Daoy (cell line): ENCODE measurements around the gene MRPL10. TPM values are rescaled to one million over a fixed set of nuclear protein-coding genes. Genes with fewer than 3 reads are reported as not detected.
A peak's percentile ranks its signal among the peaks of the same experiment; 100 is the strongest.
"Not testable (repeated sequence)": the region's sequence is repeated elsewhere in the genome, so short reads cannot be mapped to it uniquely, and the experiment has no call there.

ENCODE experiments used
- DNase-seq: peaks from one replicate; pipeline ENCODE4 v3.0.0-alpha.2; 2015; ENCODE audit warnings: low read depth
- total RNA-seq: library from RNA; depleted of rRNA; stranded (reverse); fragments of >200 nt; shearing (Covaris generic); gene quantifications from 2 replicates; pipeline ENCODE4 v1.2.3, GENCODE V29; 2014; rRNA removed

MRPL10 gene
- total RNA-seq, 1 experiment from 2014 or later = 26.3 TPM

DNA sequence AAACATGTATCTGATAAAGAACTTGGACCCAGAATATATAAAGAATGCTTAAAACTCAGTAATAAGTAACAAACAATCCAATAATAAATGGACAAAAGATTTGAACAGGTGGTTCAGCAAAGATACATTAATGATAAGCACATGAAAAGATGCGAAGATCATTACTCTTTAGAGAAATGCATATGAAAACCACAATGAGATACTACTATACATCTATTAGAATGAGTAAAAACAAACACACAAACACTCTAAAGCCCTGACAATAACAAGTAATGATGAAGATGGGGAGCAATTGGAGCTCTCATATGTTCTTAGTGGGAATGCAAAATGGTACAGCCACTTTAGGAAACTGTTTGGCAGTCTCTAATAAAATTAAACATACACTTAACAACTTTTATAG is 38.9 kb downstream of the MRPL10 start:
- no peak for DNase-seq

DNA sequence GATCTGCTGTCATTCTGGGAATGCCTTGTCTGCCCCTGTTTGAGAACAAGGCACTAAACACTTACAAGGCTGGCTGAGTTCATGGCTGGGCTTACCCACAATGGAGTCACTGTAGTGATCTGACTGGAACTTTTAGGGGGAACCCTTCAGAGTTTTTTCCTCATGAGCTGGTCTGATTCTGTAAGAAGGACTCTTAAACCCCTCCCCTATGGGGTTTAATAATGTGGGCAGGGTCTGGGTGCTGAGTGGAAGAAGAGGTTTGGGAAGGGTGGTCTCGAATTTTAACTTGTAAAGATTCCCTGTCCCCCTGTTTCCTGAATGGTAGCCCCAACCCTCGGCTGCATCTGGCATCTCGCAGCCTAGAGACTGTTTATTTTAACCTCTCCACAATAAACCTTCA is 40.3 kb downstream of the MRPL10 start:
- no peak for DNase-seq

DNA sequence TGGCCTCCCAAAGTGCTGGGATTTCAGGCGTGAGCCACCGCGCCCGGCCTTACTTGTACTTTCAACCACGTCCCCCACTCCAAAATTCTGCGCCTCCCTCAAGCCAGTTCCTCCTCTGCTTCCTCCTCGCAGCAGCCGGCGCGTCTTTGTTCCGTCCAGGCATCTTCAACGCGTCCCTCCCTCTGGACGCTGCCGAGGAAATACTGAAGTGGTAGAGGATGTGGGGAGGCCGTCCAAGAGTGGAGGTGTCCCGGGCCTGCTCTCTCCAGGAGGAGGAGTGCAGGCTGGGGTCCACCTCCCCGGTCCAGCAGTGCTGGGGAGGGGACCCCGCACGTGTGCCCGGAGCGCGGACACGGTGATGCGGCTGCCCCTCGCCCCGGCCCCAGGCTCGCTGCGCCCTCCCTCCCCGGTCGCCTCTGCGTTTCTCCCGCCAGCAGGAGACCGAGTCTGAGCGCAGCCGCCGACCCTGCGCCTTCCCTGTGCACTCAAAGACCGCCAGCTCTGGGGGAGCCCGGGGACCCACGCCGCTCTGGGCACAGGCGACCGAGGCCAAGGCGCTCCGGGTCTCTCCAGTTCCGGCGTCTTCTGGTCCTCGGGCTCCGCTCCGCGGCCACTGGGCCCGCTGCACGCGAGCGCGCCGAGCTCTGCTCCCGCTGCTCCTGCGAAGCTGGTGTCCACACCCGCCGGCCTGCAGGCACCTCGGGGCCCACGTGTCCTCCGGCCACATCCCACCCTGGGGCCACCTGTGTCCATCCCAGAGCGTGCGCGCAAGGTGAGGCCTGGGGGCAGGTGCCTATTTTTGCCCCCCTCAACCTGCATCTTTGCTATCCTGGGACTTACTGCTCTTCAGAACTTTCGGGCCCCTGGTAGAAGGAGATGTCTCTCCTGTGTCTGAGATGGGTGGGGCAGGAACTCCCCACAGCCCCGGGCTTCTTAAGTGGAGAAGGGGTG is 41.5 kb downstream of the MRPL10 start:
- DNase-seq = peak; percentile 73

DNA sequence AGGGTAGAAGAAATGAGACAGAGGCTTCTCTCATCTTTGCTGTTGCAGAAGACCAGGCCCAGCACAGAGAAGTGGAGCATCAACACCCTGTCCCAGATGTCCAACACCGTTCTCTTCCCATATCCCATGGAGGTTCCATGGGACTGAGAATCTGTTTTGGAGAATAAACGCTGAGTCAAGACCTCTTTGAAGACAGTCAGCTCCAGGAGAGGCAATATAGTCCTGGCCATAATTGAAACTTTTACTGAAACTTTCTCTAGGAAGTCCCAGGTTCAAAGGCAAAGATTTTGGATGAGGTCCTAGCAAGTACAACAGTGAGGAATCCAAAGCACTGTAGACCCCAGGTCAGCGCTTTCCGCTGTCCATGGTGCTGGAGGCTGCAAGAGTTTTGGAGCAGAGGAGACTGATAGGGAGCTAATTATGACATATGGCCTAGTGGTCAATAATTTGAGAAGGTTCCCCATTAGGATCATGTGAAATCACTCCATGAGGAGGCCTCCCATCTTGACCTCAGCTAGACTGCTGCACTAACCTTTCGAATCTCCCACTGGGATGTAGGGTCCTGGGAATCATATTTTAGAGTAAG is 45.7 kb downstream of the MRPL10 start:
- DNase-seq = peak; percentile 54

- DNase-seq = no peak
Measured at GRCh38 chr17:47781397-47781796, 49.9 kb downstream of the MRPL10 start.

DNA sequence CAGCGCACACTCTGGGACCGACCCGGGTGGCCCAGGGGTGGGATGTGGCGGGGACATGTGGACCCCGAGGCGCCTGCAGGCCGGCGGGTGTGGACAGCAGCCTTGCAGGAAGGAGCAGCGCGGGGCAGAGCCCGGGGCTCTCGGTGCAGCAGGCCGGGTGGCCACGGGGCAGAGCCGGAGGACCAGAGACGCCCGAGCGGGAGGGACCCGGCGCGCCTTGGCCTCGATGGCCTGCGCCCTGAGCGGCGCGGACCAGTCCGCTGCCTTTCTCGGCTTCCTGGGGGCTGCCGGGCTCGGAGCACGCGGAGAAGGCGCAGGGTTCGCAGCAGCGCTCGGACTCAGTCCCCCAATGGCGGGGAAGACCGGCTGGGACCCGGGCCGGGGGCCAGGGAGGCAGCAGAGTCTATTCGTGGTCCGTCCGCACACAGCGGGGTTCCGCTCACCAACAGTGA is 53.1 kb downstream of the MRPL10 start:
- no peak for DNase-seq

DNA sequence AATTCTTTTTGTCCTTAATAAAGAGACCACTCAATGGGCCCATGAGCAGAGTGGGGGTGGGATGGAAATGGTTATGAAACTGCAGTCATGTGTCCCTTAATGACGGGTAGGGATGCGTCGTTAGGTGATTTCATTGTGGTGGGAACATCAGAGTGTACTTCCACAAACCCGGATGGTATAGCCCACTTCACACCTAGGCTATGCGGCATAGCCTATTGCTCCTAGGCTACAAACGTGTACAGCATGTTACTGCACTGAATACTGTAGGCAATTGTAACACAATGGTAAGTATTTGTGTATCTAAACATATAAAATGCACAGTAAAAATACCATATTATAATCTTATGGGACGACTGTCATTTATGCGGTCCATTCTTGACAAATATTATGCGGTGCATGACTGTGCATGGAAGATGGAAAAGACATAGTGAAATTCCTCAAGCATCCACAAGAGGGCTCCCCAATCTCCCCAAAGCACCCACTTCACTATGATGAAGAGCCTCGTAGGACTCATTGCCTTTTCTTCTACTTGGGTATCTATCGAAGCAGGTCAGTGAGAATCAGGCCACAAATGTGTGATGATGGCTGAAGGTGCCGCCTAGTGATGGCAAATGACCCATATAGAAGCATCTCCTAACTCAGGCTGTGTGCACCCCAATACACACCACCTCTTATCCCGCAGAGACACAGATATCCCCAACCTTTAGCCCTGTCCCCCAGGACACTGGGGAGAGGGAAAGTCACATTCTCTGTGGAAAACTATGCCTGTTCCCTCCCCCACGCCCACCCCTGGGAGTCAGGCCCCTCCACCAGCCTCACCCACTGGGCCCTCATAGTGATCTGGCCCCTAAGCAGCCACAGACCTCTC is 54.8 kb downstream of the MRPL10 start:
- DNase-seq = peak; percentile 43

- DNase-seq = no peak
Measured at GRCh38 chr17:47774987-47775580, 56.3 kb downstream of the MRPL10 start.

- DNase-seq = no peak
Measured at GRCh38 chr17:47774331-47774730, 57.0 kb downstream of the MRPL10 start.

DNA sequence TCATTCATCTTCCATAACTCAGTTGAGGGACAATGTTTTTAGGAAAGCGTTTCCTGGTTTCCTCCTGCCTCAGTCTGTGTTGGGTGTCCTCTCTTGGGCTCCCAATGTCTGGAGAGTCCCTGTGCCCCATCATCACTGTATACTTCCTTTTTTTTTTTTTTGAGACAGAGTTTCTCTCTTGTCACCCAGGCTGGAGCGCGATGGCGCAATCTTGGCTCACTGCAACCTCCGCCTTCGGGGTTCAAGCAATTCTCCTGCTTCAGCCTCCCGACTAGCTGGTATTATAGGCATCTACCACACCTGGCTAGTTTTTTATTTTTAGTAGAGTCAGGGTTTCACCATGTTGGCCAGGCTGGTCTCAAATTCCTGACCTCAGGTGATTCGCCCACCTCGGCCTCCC is 57.7 kb downstream of the MRPL10 start:
- not testable (repeated sequence) for DNase-seq

Other genes with a start within 250 kb of the MRPL10 start
- 541 and 550 TPM in 2 replicates for gene KPNB1, start 181.6 kb downstream of the MRPL10 start, total RNA-seq
- gene TBKBP1, start 137.4 kb downstream of the MRPL10 start, total RNA-seq = 0.77 and 1.9 TPM in 2 replicates
- gene TBX21, start 98.3 kb downstream of the MRPL10 start, total RNA-seq = 0.06 TPM in 1 of 2 replicates, not detected in the other
- 4.0 and 5.6 TPM in 2 replicates for gene OSBPL7, start 9.7 kb downstream of the MRPL10 start, total RNA-seq
- not detected in 2 replicates for gene LRRC46, start 129 bp upstream of the MRPL10 start, total RNA-seq
- 7.1 and 11.0 TPM in 2 replicates for gene SCRN2, start 9.7 kb upstream of the MRPL10 start, total RNA-seq
- 0.06 and 0.23 TPM in 2 replicates for gene SP6, start 19.6 kb upstream of the MRPL10 start, total RNA-seq
- gene SP2, start 64.7 kb upstream of the MRPL10 start, total RNA-seq = 1.5 TPM in 2 replicates
- 18.5 and 26.9 TPM in 2 replicates for gene PNPO, start 110.0 kb upstream of the MRPL10 start, total RNA-seq
- gene PRR15L, start 126.3 kb upstream of the MRPL10 start, total RNA-seq = not detected in 2 replicates
- gene CDK5RAP3, start 139.6 kb upstream of the MRPL10 start, total RNA-seq = 74.2 and 93.5 TPM in 2 replicates
- 0.57 and 5.5 TPM in 2 replicates for gene COPZ2, start 206.3 kb upstream of the MRPL10 start, total RNA-seq
- 19.1 and 22.3 TPM in 2 replicates for gene NFE2L1, start 216.8 kb upstream of the MRPL10 start, total RNA-seq